ENCODE results near the gene TMEM39A. TPM values are rescaled to one million over a fixed set of nuclear protein-coding genes. Genes with fewer than 3 reads are reported as not detected.

Gene TMEM39A
- polyA plus RNA-seq, 1 of the 3 experiments (the other 2 are of a cell fraction), result 13.2 TPM

DNA sequence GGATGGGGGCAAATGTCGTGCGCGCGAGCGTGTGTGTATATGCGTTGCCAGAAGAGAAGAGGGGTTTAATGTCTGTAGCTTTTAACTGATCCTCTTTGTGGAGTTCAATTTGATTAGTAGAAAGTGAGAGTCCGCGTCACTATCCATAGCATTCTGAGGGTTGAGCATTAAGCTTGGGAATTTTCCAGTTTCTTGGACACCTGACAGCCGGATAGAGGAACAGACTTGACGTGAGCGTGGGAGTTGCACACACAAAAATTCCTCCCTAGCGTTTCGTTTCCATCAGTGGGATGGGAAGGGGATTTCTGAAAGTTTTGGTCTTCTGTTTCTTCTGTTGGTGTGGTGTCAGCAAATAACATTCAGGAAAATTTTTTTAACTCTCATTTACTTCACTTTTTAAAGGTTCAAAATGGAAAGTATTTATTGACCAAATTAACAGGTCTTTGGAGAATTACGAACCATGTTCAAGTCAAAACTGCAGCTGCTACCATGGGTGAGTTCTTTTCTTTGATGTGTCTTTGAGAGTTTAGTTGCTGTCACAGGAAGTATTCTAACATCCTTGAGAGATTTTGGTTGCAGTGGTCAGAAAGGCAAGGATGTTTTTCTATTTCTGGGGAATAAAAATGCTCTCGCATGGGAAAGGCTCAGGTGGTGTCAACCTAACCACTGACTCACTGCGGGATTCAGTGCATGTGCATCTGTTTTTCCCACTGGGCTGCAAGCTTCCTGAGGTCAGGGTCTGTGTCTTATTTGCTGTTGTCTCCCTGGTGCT, 6.2 kb upstream of the TMEM39A start:
- peak overlapping the region; percentile 86 for H3K4me2 ChIP-seq
- DNase-seq, result no peak
- TF ChIP-seq GABPA (IDR thresholded peaks at IDR 0.05; ENCODE audit: low read depth) (0 out of 2 replicates have a peak, but pooled peaks have one; percentile 1), ELF1 (IDR thresholded peaks at IDR 0.05) (no peak)
- H3K4me3 ChIP-seq (ENCODE audit: low read depth in 2 of 2, low read length in 1 of 2), result peak overlapping the region; percentile 79 to 82
- no peaks in the 10 kb centered on the region for H3K9me2 ChIP-seq
- CTCF ChIA-PET, result interaction anchor here (0.6 to 1.3 kb wide), 6 partner anchors 10 to 212 kb away, joined by 3 to 4 read pairs (median 3); no protein-coding TSS in a partner anchor
- peak overlapping the region; percentile 79 for H3K9ac ChIP-seq
- no peaks in the 10 kb centered on the region; the same call in 1 of the 2 replicates for H3K79me2 ChIP-seq (ENCODE audit: insufficient read depth)
- WGBS (ENCODE audit: low lambda C conversion rate), result 19% methylated on average over 14 of the region's 16 CpGs
- H3K27ac ChIP-seq (ENCODE audit: low read depth in 2 of 2, low read length in 1 of 2), result peak overlapping the region; percentile 57 to 66; a peak in 3 of 4 replicates
- H3K9me3 ChIP-seq, result no peaks in the 10 kb centered on the region
- no peaks in the 10 kb centered on the region for H3K27me3 ChIP-seq (ENCODE audit: insufficient read depth)
- H4K20me1 ChIP-seq (ENCODE audit: insufficient read depth), result no peaks in the 10 kb centered on the region
- H3K4me1 ChIP-seq (ENCODE audit: control insufficient read depth in 1 of 2, insufficient read depth in 2 of 2, low read depth in 1 of 2, low read length in 1 of 2), result peaks cover 0 to 18% of the 10 kb centered on the region in 2 experiments; a peak in 2 of 4 replicates
- peak overlapping the region; percentile 90 for H2AFZ ChIP-seq (ENCODE audit: low read depth)
- peaks cover 17 to 22% of the 10 kb centered on the region in 2 experiments for H3K36me3 ChIP-seq (replicated peaks in 1 of 2; ENCODE audit: control insufficient read depth in 1 of 2, insufficient read depth in 2 of 2, low read length in 1 of 2)
- no peaks in the 10 kb centered on the region for H3F3A ChIP-seq (replicated peaks; ENCODE audit: insufficient read depth)
- POLR2A ChIA-PET, result interaction anchor here (0.8 to 1.8 kb wide), 3 partner anchors 19 to 175 kb away, joined by 3 to 10 read pairs (median 3); partner anchors contain the start of gene TIMMDC1

- TF ChIP-seq, protein P1, sequence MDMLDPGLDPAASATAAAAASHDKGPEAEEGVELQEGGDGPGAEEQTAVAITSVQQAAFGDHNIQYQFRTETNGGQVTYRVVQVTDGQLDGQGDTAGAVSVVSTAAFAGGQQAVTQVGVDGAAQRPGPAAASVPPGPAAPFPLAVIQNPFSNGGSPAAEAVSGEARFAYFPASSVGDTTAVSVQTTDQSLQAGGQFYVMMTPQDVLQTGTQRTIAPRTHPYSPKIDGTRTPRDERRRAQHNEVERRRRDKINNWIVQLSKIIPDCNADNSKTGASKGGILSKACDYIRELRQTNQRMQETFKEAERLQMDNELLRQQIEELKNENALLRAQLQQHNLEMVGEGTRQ (IDR thresholded peaks at IDR 0.05; ENCODE audit: borderline replicate concordance, low read depth, low read length), result no peak
- TF ChIP-seq, protein P2, sequence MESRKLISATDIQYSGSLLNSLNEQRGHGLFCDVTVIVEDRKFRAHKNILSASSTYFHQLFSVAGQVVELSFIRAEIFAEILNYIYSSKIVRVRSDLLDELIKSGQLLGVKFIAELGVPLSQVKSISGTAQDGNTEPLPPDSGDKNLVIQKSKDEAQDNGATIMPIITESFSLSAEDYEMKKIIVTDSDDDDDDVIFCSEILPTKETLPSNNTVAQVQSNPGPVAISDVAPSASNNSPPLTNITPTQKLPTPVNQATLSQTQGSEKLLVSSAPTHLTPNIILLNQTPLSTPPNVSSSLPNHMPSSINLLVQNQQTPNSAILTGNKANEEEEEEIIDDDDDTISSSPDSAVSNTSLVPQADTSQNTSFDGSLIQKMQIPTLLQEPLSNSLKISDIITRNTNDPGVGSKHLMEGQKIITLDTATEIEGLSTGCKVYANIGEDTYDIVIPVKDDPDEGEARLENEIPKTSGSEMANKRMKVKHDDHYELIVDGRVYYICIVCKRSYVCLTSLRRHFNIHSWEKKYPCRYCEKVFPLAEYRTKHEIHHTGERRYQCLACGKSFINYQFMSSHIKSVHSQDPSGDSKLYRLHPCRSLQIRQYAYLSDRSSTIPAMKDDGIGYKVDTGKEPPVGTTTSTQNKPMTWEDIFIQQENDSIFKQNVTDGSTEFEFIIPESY (IDR thresholded peaks at IDR 0.05; ENCODE audit: borderline replicate concordance, low read depth), result no peak
- TF ChIP-seq MXI1 (IDR thresholded peaks at IDR 0.05; ENCODE audit: low read depth, low read length), result no peak
- no peak for TF ChIP-seq EP300 (IDR thresholded peaks at IDR 0.05; ENCODE audit: borderline replicate concordance in 1 of 2, low read depth in 1 of 2, low read length in 1 of 2)
- TF ChIP-seq SMC3 (IDR thresholded peaks at IDR 0.05; ENCODE audit: low read depth, low read length), result no peak
- H2AFZ ChIP-seq (ENCODE audit: low read depth), result peak overlapping the region; percentile 90
- H3K36me3 ChIP-seq (replicated peaks in 1 of 2; ENCODE audit: control insufficient read depth in 1 of 2, insufficient read depth in 2 of 2, low read length in 1 of 2), result peaks cover 6 to 16% of the 10 kb centered on the region in 2 experiments
- 48% methylated on average over 2 of the region's 2 CpGs for whole genome bisulfite sequencing (ENCODE audit: low lambda C conversion rate)
- peak overlapping the region; percentile 79 to 82; a peak in 2 of 4 replicates for H3K4me3 ChIP-seq (ENCODE audit: low read depth in 2 of 2, low read length in 1 of 2)
- peak overlapping the region; percentile 86 for H3K4me2 ChIP-seq
- no peak for DNase-seq
- POLR2A ChIA-PET, result interaction anchor here (1.8 kb wide), 1 partner anchor 30 kb away, joined by 10 read pairs; the partner anchor contains the start of gene TIMMDC1
- no peaks in the 10 kb centered on the region for H3K9me3 ChIP-seq
- H3K27me3 ChIP-seq (ENCODE audit: insufficient read depth), result no peaks in the 10 kb centered on the region
- peak overlapping the region; percentile 57 to 66; a peak in 2 of 4 replicates for H3K27ac ChIP-seq (ENCODE audit: low read depth in 2 of 2, low read length in 1 of 2)
- no peaks in the 10 kb centered on the region for H3K9me2 ChIP-seq
- H3F3A ChIP-seq (replicated peaks; ENCODE audit: insufficient read depth), result no peaks in the 10 kb centered on the region
- no peaks in the 10 kb centered on the region for H4K20me1 ChIP-seq (ENCODE audit: insufficient read depth)
- CTCF ChIA-PET, result interaction anchor here (0.8 to 1.2 kb wide), 2 partner anchors 57 to 193 kb away, joined by 3 read pairs; no protein-coding TSS in a partner anchor
- no peak overlapping the region for H3K9ac ChIP-seq
- H3K4me1 ChIP-seq (ENCODE audit: control insufficient read depth in 1 of 2, insufficient read depth in 2 of 2, low read depth in 1 of 2, low read length in 1 of 2), result peaks cover 0 to 23% of the 10 kb centered on the region in 2 experiments; a peak in 2 of 4 replicates
- H3K79me2 ChIP-seq (ENCODE audit: insufficient read depth), result peaks cover 4% of the 10 kb centered on the region
Observed at GRCh38 chr3:119468041-119468440, 4.6 kb upstream of the TMEM39A start.
